ENCODE measurements around the gene MOGAT1. TPM values are rescaled to one million over a fixed set of nuclear protein-coding genes. Genes with fewer than 3 reads are reported as not detected.
"Not testable (repeated sequence)": the region's sequence is repeated elsewhere in the genome, so short reads cannot be mapped to it uniquely, and the experiment has no call there.

MOGAT1 gene
- total RNA-seq, 3 donors from 2014 or later = not detected

DNA sequence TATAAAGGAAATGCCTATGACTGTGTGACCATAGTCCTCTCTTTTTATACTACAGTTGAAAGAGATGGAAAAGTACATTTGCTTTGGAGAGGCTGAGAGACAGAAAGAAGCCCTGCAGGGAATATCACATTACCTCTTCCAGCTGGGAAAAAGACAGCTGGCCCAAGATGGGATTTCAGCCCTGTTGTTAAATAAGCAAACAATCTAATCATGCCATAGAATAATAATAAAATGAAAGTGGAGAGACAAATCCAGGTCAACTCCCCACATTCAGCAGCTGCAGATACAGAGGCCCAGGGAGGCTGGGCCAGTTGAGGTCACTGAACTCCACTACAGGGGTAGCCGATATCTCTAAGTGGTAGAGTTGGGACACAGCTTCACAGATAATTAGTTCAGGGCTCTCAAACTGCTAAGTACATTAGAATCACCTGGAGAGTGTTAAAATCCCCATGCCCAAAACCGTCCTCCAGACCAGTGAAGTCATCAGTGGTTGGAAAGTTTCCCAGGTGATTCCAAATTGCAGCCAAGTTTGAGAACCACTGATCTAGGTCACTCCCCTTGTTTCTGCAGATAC is 81.9 kb downstream of the MOGAT1 start:
- H3K9me3 Mint-ChIP-seq = no peaks in the 10 kb centered on the region
- H3K4me3 Mint-ChIP-seq = no peak overlapping the region
- H3K27me3 Mint-ChIP-seq (ENCODE audit: low read depth) = peaks cover 2% of the 10 kb centered on the region
- ATAC-seq (no peak), DNase-seq (no peak)
- peaks cover 1% of the 10 kb centered on the region for H3K4me1 Mint-ChIP-seq (ENCODE audit: low read depth)
- H3K36me3 Mint-ChIP-seq (ENCODE audit: insufficient read depth) = no peaks in the 10 kb centered on the region

- ATAC-seq = no peak
- peaks cover 1% of the 10 kb centered on the region for H3K4me1 Mint-ChIP-seq (ENCODE audit: low read depth)
Measured at GRCh38 chr2:222754324-222754930, 83.0 kb downstream of the MOGAT1 start.

DNA sequence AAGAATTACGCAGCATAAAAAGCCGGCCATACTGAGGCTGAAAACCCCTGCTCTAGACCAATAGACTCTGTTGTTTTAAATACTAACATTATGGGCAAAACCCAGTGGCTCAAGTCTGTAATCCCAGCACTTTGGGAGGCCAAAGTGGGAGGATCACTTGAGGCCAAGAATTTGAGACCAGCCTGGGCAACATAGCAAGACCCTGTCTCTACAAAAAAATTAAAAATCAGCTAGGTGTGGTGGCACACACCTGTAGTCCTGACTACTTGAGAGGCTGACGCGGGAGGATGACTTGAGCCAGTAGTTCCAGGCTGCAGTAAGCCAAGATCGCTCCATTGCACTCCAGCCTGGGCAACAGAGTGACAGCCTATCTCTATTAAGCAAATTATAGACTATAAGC is 84.1 kb downstream of the MOGAT1 start:
- not testable (repeated sequence) for H3K36me3 Mint-ChIP-seq (ENCODE audit: insufficient read depth); H3K9me3 Mint-ChIP-seq; ATAC-seq; H3K4me3 Mint-ChIP-seq; DNase-seq; H3K4me1 Mint-ChIP-seq (ENCODE audit: low read depth); H3K27me3 Mint-ChIP-seq (ENCODE audit: low read depth)

More at GRCh38 chr2:222754324-222754930, 83.0 kb downstream of the MOGAT1 start:
- peaks cover 2% of the 10 kb centered on the region for H3K27me3 Mint-ChIP-seq (ENCODE audit: low read depth)
- no peak for DNase-seq
- no peak overlapping the region for H3K4me3 Mint-ChIP-seq
- H3K36me3 Mint-ChIP-seq (ENCODE audit: insufficient read depth) = no peaks in the 10 kb centered on the region
- no peaks in the 10 kb centered on the region for H3K9me3 Mint-ChIP-seq

DNA sequence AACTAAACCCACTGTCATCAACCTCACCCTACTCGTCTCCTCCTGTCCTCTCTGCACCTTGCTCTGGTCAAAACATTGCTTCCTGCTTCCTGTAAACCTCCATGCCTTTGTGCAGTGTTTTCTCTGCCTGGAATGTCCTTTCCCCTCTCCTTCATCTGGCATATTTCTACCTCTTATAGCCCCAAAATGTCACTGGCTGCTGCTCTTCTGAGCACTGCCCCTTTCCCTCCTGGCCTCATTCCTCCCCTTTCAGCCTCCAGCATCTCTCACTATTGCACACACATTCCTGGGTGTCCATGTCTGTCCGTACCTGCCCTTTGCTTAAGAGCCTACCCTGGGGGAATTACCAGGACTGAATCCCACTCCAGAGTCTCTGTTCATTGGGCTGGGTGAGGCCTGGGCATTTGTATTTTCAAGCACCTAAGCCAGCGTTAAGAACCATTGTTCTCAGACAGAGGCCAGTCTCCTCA is 84.9 kb downstream of the MOGAT1 start:
- DNase-seq (no peak), ATAC-seq (no peak)
- Mint-ChIP-seq H3K9me3 (no peaks in the 10 kb centered on the region), H3K4me3 (no peak overlapping the region), H3K36me3 (ENCODE audit: insufficient read depth) (no peaks in the 10 kb centered on the region), H3K4me1 (ENCODE audit: low read depth) (peaks cover 1% of the 10 kb centered on the region), H3K27me3 (ENCODE audit: low read depth) (no peaks in the 10 kb centered on the region)

GRCh38 chr2:222756951-222757650 is 85.6 kb downstream of the MOGAT1 start:
- Mint-ChIP-seq H3K4me3 (no peak overlapping the region), H3K4me1 (ENCODE audit: low read depth) (peaks cover 1% of the 10 kb centered on the region), H3K36me3 (ENCODE audit: insufficient read depth) (no peaks in the 10 kb centered on the region), H3K9me3 (no peaks in the 10 kb centered on the region), H3K27me3 (ENCODE audit: low read depth) (peaks cover 3% of the 10 kb centered on the region)
- DNase-seq (no peak), ATAC-seq (no peak)

Other genes with a start within 250 kb of the MOGAT1 start
- gene SGPP2, start 247.1 kb upstream of the MOGAT1 start, total RNA-seq = 10 to 100 TPM in 1 of 3 donors, 1 to 10 TPM in 2; 7.2 to 13.2 (median 7.4) TPM
- gene FARSB, start 15.6 kb upstream of the MOGAT1 start, total RNA-seq = 10 to 100 TPM; 67.3 to 73.2 (median 72.1) TPM
- 10 to 100 TPM; 29.9 to 36.6 (median 33.7) TPM for gene ACSL3, start 189.4 kb downstream of the MOGAT1 start, total RNA-seq